Sciatic nerve (tissue), 2 donors: ENCODE data around the gene CGAS. TPM values are rescaled to one million over a fixed set of nuclear protein-coding genes. Genes with fewer than 3 reads are reported as not detected.
"Not testable (repeated sequence)": the region's sequence is repeated elsewhere in the genome, so short reads cannot be mapped to it uniquely, and the experiment has no call there.

Source experiments
- ATAC-seq: fragments of 200-7000 bp; cut with Tn5 transposase; one replicate; pipeline ENCODE4 v1.9.1; 2020; ENCODE audit warnings: mild to moderate bottlenecking, moderate library complexity
- DNase-seq: peaks from one replicate; pipeline ENCODE4 v3.0.0-alpha.2; 2020; ENCODE audit warnings: low spot score
- intact Hi-C: fragments of 100-400 bp; cut with DNase I; formaldehyde crosslinking; loops from one replicate; pipeline ENCODE4 v1.14.2; 2022
- total RNA-seq: library from RNA; stranded (reverse); fragmentation: NEBNext Ultra II Directional; extraction: Animal tissue kit (Norgen Biotek cat#: 25700); gene quantifications from one replicate; pipeline ENCODE4 v1.2.1, GENCODE V29; 2021
- donor health status: DM: no; HTN: no; CAD: no.
- donor health status: DM: no; HTN: no; CAD: no.

The CGAS gene
- total RNA-seq: 7.5 TPM

DNA sequence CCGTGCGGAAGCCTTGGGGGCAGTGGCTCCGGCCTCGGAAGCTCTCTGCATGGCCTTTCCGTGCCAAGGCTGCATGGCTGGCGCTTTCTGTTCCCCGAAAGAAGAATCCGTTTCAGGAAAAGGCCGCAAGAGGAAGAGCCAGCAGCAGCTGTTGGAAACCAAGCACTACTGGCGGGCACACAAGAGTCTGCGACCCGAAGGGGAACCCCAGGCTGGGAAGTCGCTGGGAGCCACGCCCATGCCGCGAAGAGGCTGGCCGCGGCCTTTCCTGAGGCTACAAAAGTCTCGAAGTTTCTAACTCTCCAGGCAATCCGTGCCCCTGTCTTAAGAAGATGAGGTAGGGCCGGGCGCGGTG lies at the start of gene CGAS:
CGAS (minus strand) TSS at position 191 of the 355 bp plus-strand sequence; CDS start at position 75, 116 bp downstream.
- DNase-seq (peak; percentile 89), ATAC-seq (peak; percentile 92)
- intact Hi-C loops: no loop called here

DNA sequence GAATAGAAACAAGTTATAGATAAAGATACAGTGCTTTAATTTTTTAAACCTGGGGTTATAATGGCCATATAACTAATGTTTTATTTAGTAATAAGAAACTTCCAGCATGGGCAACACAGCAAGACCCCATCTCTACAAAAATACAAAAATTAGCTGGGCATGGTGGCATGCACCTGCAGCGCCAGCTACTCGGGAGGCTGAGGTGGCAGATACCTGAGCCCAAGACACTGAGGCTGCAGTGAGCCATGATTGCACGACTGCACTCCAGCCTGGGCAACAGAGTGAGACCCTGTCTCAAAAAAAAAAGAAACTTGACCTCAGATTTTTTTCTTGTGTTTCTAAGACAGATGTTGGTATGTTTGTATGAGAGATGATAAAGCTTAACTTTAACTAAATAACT lies 45.8 kb upstream of the CGAS start:
- intact Hi-C loops: no loop called here
- ATAC-seq (no peak), DNase-seq (no peak)

DNA sequence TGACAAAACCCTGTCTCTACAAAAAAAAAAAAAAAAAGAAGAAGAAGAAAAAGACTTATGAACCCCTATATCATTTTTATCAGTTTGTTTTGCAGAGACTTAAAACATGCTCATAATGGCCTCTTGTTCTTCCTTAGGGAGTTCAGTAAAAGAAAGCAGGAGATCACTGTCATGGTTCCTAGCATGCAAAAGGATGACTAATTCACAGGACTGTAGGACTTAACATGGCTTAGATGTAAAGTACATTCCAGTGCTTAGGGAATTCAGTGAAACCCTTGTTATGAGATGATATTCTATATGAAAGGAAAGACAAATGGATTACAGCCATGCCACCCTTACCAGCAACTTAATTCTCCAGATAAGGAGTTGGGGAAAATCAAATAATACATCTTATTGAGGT lies 39.3 kb upstream of the CGAS start:
- no peak for ATAC-seq
- DNase-seq: no peak

DNA sequence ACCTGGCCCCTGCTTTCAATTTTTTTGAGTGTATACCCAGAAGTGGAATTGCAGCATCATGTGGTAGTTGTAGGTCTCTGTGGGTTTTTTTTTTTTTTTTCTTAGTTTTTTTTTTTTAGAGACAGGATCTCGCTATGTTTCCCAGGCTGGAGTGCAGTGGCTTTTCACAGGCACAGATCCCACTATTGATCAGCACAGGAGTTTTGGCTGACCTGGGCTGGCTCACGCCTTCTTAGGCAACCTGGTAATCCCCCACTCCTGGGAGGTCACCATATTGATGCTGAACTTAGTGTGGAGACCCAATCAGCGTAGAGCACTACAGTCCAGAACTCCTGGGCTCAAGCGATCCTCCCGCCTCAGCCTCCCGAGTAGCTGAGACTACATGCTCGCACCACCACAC lies 35.4 kb upstream of the CGAS start:
- no peak for ATAC-seq
- intact Hi-C loops: no loop called here
- no peak for DNase-seq

More for the DNA sequence above, 39.3 kb upstream of the CGAS start:
- intact Hi-C loops: no loop called here

DNA sequence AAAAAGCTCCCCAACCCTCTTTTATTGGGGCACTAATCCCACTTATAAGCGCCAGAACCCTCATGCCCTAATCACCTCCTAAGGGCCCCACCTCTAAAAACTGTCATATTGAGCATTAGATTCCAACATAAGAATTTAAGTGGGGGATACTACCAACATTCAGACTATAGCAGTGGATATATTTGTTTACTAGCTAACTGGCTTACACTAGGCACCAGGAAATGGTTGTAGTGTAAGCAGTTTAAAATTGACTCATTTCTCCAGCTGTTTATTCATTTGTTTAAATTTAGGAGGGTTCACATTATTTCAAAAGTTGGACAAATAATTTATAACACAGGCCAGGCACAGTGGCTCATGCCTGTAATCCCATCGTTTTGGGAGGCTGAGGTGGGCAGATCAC lies 32.3 kb upstream of the CGAS start:
- intact Hi-C loops: no loop called here
- ATAC-seq (no peak), DNase-seq (no peak)

DNA sequence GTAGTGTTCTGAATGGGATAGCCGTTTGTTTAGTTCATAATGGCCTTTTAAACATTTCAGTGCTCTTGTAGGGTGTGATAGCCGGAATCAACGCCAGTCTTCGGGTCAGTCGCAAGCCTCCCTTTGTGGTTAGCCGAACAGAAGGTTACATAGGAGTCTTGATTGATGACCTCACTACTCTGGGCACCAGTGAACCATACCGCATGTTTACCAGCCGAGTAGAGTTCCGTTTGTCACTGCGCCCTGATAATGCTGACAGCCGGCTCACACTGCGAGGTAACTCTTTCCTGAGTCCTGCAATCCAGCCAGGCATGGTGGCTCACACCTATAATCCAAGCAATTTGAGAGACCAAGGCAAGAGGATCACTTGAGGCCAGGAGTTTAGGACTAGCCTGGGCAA lies 29.9 kb upstream of the CGAS start:
- intact Hi-C loops: no loop called here
- no peak for ATAC-seq
- DNase-seq: no peak

DNA sequence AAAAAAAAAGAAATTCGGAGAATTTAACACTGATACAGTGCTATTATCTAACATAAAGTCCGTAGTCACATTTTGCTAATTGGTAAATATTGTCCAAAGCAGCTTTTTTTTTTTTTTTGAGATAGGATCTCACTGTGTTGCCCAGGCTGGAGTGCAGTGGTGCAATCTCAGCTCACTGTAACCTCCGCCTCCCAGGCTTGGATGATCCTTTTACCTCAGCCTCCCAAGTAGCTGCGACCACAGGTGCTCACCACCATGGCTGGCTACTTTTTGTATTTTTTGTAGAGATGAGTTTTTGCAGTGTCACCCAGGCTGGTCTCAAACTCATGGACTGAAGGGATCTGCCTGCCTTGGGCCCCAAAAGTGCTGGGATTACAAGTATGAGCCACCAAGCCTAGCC lies 25.3 kb upstream of the CGAS start:
- intact Hi-C loops: no loop called here
- DNase-seq: no peak
- no peak for ATAC-seq

DNA sequence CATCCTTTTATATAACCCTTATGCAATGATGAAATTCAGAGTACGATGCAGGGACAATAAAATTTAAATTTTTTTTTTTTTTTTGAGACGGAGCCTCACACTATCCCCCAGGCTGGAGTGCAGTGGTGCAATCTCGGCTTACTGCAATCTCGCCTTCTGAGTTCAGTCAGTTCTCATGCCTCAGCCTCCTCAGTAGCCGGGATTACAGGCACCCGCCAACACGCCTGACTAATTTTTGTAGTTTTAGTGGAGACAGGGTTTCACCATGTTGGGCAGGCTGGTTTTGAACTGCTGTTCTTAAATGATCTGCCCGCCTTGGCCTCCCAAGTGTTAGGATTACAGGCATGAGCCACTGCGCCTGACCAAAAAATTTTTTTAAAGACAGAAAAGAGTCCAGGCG lies 24.6 kb upstream of the CGAS start:
- ATAC-seq (no peak), DNase-seq (no peak)
- intact Hi-C loops: no loop called here

DNA sequence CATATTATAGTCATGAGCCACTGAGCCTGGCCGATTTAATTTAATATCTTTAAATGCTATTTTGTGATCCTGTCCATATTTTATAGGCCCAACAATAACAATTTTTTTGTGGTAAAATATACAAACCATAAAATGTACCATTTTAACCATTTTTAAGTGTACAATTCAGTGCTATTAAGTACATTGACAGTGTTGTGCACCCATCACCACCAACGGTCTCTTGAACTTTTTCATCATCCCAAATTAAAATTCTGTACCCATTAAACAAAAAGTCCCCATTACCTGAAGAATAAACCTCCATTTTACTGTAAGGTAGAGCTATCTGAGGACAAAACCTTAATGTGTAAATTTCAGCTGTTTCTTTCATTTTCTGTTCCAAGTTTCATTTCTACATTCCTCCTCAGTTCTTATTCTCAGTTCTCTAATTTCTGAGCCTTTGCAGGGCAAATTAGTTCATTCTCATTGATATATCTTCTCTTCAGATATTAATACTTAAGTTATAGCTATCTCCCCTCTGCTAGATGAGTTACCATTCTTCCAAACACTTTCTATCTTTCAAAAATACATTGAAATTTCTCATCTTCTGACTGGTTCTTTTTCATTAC lies 19.7 kb upstream of the CGAS start:
- no peak for ATAC-seq
- DNase-seq: no peak
- intact Hi-C loops: no loop called here

DNA sequence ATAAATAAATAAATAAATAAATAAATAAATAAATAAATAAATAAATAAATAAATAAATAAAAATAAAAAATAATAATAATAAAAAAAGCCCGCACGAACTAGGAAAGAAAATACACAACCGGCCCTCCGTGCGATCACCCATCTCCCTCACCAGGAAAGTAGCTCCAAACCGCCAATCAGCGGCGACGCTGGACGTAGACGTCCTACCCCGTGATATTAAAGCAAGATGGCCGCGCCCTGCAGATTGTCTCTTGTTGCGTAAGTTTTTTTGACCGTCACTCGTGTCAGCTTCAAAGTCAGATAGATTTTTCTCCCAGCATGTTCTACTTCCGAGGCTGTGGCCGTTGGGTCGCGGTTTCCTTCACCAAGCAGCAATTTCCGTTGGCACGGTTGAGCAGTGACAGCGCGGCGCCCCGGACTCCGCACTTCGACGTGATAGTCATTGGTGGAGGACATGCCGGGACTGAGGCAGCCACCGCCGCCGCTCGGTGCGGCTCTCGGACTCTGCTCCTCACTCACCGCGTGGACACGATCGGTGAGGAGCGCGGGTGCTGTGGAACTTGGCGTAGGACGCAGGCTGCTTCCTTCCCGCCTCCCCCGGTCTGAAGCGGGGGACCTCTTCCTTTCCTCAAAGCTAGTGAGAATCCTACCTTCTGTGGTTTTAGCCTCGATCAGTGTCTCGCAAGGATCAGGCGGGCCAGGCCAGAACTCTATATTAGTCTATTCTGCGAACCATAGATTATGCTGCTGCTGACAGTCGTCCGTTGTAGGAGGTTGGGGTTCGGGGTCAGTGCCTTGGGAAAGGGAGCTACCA lies 9.6 kb upstream of the CGAS start, which contains the start of gene MTO1:
MTO1 (plus strand) TSS at position 201 of the 814 bp plus-strand sequence; CDS start at position 319, 118 bp downstream.
- intact Hi-C loops: no loop called here
- ATAC-seq (peak; percentile 98), DNase-seq (peak; percentile 92)

DNA sequence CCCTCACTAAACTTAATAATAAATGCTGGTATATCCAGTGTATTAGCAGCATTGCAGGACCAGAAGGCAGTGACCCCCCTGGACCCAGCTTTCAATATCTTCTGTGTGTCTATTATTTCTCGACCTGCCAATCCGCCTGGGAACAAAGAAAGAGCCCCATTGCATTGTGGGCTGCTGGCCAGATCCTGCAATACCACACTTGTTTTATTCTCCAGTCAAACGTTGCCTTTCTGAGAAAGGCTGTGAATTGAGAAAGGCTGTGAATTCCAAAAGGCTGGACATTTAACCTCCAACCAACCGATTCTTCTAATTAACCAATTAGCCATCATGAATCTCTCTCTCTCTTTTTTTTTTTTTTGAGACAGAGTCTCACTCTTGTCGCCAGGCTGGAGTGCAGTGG lies 8.0 kb upstream of the CGAS start:
- no peak for ATAC-seq
- DNase-seq: no peak
- intact Hi-C loops: no loop called here

DNA sequence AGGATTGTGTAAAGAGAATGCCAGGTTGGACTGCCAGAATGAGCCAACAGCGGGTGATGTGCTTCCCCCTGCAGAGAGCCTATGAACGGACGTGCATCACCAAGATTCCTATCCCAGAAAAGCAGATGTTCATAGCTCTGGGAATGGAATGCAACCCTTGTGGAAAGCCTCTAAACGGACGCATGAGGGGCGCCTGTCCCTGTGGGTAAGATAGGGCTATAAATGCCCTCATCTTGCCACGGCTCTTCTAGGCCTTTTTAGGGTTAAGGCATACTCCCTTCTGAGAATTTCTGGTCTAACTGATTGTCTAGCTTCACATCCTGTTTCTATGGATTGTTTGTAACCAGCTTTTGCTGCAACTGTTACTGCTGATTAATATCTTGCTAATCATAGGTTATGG lies 7.4 kb upstream of the CGAS start:
- DNase-seq, ATAC-seq, intact Hi-C loops: not testable (repeated sequence)

DNA sequence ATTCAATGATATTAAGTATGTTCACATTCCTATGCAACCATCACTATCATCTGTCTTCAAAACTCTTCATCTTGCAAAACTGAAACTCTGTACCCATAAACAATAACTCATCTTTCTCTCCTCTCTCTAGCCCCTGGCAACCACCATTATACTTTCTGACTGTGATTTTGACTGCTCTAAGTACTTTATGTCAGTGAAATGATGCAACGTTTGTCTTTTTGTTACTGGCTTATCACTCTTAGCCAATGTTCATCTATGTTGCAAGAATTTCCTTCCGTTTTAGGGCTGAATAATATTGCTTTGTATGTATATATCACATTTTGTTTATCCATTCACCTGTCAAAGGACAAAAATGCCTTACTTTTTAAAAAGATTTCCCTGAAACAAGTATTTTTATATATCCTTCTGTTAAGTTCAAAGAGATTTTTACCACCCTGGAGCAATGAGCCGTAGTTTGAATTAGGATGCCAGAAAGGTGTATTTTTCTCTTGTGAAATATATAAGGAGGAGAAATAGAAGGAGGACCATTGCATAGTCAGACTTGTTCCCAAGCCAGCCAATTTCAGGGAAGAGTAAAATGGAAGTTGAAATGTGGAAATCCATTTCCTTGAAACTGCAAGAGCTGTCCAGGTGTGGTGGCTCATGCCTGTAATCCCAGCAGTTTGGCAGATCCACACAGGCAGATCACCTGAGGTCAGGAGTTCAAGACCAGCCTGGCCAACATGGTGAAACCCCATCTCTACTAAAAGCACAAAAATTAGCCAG lies 4.0 kb upstream of the CGAS start:
- DNase-seq: no peak
- intact Hi-C loops: no loop called here
- no peak for ATAC-seq

DNA sequence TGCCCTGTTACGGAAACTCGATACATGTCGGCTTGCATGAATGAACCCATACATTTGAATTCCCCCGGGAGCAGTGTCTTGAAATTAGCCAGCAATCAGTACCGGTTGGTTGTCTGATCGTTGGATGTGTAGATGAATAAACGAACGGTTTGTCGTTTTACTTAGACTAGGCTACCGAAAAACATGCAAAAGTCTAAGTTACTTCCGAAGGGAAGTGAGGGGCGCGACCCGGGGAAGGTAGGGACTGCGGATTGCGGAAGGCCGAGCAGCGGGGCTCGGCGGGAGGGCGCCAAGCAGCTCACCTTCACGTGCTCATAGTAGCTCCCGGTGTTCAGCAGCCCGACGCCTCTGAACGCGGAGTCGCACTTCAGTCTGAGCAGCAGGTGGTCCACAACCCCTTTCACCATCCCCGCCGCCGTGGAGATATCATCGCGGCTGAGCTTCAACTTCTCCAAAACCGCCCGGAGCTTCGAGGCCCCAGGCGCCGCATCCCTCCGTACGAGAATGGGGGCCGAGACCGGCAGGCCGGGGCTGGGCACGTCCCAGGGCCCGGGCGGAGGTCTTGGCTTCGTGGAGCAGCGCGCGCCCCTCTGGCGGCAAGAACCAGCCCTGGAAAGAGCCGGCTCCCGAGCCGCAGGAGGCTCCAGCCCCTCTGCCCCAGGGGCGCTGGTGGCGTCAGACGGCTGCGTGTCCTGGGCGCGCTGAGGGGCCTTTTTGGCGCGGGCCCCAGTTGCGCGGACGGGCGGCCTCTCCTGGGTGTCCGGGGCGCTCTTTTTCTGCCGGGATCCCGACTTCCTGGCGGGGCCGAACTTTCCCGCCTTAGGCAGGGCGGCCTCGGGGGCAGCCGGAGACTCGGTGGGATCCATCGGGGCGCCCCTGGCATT lies 632 bp downstream of the CGAS start:
- intact Hi-C loops: no loop called here
- ATAC-seq (peak; percentile 77), DNase-seq (peak; percentile 66)

DNA sequence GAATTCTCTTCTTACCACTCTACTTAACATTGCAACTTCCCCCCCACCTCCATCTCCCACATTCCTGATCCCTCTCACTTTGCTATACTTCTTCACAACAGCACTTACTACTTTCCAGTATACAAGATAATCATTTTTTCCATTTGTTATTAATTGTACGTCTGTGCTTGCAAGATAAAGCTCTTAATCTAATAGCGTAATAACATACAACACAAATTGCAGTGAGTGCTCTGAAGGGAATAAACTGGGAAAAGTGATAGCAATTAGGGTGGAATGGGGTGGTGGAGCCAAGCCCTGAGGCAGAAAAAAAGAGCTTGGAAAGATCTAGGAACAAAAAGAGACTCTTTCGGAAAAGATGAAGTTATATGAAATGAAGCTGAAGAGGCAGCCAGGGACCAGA lies 8.5 kb downstream of the CGAS start:
- intact Hi-C loops: no loop called here
- ATAC-seq (no peak), DNase-seq (no peak)

DNA sequence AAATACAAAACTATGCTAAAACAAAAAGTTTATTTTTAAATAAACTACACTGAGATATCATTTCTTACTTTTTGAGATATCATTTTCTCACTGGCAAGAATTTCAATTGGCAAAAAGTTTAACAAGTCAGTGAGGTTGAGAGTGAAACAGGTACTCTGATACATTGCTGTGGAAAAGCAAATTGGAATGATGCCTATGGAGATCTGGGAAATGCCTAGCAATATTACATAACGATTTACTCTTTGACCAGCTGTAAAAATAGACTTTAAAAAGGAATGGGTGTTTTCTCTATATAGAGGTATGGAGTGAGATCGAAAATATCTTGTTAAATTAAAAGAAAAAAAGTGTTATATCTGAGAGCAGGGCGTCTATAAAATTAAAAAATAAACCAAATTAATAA lies 16.9 kb downstream of the CGAS start:
- intact Hi-C loops: no loop called here

DNA sequence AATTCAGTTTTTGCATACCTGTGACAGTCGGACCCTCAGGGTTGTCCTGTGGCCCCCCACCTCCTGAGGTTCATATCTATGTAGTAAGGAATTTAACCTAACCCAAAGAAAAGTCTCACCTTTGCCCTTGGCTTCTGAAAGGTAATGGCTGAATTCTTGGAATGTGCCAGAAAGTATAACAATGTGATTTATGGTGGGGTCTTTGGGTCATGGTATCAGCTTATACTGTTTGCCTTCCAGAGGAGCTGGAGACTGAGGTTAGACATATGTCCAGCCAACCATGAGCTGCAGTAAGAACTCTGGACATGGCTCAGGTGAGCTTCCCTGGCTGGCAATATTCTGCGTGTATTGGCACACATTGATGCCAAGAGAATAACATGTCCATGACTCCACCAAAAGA lies 30.6 kb downstream of the CGAS start:
- no peak for ATAC-seq
- intact Hi-C loops: no loop called here
- DNase-seq: no peak

More for the DNA sequence above, 16.9 kb downstream of the CGAS start:
- no peak for ATAC-seq
- no peak for DNase-seq

DNA sequence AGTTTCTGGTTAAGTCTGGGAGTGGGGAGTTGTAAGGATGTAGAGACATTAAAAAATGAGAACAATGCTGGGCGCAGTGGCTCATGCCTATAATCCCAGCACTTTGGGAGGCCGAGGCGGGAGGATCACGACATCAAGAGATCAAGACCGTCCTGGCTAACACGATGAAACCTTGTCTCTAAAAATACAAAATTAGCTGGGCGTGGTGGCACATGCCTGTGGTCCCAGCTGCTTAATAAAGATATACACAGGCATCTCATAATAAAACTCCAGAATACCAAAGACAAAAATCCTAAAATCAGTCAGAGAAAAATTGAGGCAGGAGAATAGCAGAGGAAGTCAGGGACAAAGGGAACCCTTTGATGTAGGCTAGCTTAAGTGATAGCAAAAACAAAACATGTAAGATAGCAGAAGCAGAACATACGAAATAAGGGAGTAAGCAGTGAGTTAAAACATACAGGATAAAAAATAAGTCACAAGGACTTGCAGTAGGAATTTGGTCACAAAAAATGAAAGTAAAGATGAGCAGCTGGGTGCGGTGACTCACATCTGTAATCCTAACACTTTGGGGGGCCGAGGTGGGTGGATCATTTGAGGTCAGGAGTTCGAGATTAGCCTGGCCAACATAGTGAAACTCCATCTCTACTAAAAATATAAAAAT lies 33.9 kb downstream of the CGAS start:
- DNase-seq (no peak), ATAC-seq (no peak)
- intact Hi-C loops: no loop called here

DNA sequence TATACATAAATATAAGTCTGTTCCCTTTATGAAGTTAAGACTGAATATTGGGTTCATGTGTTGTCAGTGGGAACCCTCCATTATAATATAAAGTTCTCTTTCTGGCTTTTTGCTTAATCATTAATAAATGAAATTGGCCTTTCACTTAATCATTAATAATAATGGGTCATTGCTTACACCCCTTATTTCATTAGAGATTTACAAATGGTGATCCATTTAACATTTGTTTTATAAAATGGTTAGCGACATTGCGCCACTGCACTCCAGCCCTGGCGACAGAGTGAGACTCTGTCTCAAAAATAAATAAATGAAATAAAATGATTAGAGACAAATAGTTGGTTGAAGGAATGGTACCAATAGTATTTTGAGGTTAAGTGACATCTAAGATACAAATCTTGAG lies 39.0 kb downstream of the CGAS start:
- DNase-seq (no peak), ATAC-seq (no peak)
- intact Hi-C loops: no loop called here
